Mononuclear cell (primary cell): ENCODE results near the gene IGFBP4. TPM values are rescaled to one million over a fixed set of nuclear protein-coding genes. Genes with fewer than 3 reads are reported as not detected.
"Not testable (repeated sequence)": the region's sequence is repeated elsewhere in the genome, so short reads cannot be mapped to it uniquely, and the experiment has no call there.

ENCODE experiments used
- H3K27me3 ChIP-seq: 2 replicates; pipeline ENCODE4 v1.6.0; 2011; ENCODE audit warnings: low read length, control low read depth; ENCODE audit not compliant: insufficient read depth
- H3K4me1 ChIP-seq: 2 replicates; pipeline ENCODE4 v1.5.1; 2011; ENCODE audit warnings: mild to moderate bottlenecking, low read length, control low read depth; ENCODE audit not compliant: insufficient read depth
- H3K4me3 ChIP-seq: 2 replicates; pipeline ENCODE4 v1.5.1; 2011; ENCODE audit warnings: mild to moderate bottlenecking, low read length, moderate library complexity
- H3K9me3 ChIP-seq: 2 replicates; pipeline ENCODE4 v1.5.1; 2011; ENCODE audit warnings: low read depth, mild to moderate bottlenecking, control low read depth, low read length
- total RNA-seq: library from RNA; depleted of rRNA; stranded (reverse); fragments of >200 nt; gene quantifications from one replicate; pipeline ENCODE4 v1.2.3, GENCODE V29; 2012

The IGFBP4 gene
- 0.94 TPM for total RNA-seq

DNA sequence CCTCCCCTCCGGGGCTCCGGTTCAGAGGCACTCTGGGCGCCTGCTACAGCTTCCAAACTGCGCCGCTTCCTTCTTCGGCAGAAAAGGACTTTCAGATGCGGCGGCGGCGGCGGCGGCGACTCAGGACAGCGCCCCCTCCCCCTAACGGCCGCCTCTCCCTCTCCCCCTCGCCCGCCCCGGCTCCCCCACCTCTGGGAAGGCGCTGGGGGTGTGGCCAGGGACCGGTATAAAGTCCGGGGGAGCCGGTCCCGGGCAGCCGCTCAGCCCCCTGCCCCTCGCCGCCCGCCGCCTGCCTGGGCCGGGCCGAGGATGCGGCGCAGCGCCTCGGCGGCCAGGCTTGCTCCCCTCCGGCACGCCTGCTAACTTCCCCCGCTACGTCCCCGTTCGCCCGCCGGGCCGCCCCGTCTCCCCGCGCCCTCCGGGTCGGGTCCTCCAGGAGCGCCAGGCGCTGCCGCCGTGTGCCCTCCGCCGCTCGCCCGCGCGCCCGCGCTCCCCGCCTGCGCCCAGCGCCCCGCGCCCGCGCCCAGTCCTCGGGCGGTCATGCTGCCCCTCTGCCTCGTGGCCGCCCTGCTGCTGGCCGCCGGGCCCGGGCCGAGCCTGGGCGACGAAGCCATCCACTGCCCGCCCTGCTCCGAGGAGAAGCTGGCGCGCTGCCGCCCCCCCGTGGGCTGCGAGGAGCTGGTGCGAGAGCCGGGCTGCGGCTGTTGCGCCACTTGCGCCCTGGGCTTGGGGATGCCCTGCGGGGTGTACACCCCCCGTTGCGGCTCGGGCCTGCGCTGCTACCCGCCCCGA lies at the start of gene IGFBP4:
Gene IGFBP4, plus strand, starts transcription at position 255 of the 792 bp plus-strand sequence. Its CDS starts 286 bp downstream, at position 541.
- H3K9me3 ChIP-seq, result no peaks in the 10 kb centered on the region
- H3K4me1 ChIP-seq, result peaks cover 35% of the 10 kb centered on the region
- H3K4me3 ChIP-seq, result peak within 1 kb of the TSS; percentile 31
- peaks cover 5% of the 10 kb centered on the region for H3K27me3 ChIP-seq

DNA sequence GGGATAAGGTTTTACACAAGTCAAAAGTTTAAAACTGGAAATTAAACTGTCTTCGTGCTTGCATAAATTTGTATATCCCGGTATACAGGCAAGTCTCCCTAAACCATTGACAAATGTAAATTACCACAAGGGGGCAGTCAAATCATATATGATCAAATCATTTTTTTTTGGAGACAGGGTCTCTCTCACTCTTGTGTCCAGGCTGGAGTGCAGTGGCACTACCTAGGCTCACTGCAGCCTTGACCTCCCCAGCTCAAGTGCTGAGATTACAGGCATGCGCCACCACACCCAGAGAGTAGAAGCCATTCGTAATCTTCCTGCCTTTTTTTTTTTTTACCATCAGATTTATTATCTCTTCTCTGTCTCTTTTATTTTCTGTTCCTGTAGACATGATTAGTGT lies 44.1 kb upstream of the IGFBP4 start:
- no peak overlapping the region for H3K4me3 ChIP-seq
- H3K27me3 ChIP-seq, result no peaks in the 10 kb centered on the region
- H3K9me3 ChIP-seq, result no peaks in the 10 kb centered on the region
- no peaks in the 10 kb centered on the region for H3K4me1 ChIP-seq

DNA sequence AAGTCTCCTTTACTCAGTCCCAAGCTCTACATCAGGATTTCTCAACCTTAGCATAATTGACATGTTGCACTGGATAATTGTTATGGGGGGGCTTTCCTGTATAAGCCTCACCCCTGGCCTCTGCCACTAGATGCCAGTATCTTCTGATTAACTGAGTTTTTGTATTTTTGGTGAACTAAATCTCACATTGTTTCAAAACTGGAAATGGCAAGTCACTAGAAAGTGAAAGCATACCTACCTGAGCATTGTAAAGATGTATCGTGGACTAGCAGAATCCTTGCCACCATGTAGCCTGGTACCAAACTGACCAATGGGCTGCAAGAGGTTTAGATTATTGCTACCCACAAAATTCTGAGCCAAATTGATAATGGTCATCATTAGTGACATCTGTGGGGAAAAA lies 40.6 kb upstream of the IGFBP4 start:
- Histone ChIP-seq H3K27me3 (no peaks in the 10 kb centered on the region), H3K9me3 (no peaks in the 10 kb centered on the region), H3K4me3 (no peak overlapping the region), H3K4me1 (no peaks in the 10 kb centered on the region)

DNA sequence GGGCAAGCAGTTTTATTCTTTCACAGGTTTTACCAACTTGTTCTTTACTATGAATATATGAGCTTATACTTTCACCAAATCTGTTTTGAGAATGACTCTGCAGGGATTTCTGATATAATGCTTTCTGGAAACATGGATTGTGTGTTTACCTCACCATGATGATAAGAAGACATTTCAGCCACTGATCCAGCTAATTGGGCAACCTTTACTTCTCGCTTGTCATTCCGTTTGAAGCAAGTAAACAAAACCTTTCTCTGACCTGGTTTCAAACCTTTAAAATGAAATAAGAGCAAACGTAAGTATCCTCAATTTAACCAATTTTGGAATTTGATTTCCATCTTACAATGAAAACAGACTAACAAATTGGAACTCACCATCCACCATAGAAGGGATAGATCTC lies 39.2 kb upstream of the IGFBP4 start:
- no peak overlapping the region for H3K4me3 ChIP-seq

DNA sequence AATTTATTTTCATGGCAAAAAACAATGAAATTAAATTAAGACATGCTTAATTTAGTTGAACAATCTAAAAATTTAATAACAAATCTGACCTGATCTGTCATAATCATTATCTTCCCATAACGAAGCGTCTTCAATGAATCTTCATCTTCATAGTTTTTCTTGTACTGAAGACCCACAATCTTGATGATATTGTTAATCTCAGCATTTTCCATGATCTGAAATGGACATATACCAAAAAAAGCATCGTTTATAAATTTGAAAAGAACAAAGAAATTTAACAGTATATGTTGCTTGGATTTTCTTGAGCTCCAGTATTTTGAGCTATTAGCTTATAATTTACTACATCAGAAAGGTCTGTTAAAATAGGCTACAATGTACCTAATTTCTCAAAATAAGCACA lies 35.8 kb upstream of the IGFBP4 start:
- H3K9me3 ChIP-seq, result no peaks in the 10 kb centered on the region
- H3K27me3 ChIP-seq, result no peaks in the 10 kb centered on the region
- H3K4me1 ChIP-seq, result no peaks in the 10 kb centered on the region

More for the DNA sequence above, 39.2 kb upstream of the IGFBP4 start:
- no peaks in the 10 kb centered on the region for H3K4me1 ChIP-seq
- no peaks in the 10 kb centered on the region for H3K9me3 ChIP-seq
- H3K27me3 ChIP-seq, result no peaks in the 10 kb centered on the region

DNA sequence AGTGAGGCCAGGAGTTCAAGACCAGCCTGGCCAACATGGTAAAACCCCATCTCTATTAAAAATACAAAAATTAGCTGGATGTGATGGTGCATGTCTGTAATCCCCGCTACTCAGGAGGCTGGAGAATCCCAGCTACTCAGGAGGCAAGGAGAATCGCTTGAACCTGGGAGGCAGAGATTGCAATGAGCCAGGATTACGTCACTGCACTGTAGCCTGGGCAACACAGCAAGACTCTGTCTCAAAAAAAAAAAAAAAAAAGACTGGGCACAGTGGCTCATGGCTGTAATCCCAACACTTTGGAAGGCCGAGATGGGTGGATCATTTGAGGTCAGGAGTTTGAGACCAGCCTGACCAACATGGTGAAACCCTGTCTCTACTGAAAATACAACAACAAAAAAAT lies 33.7 kb upstream of the IGFBP4 start:
- not testable (repeated sequence) for H3K27me3 ChIP-seq, H3K4me3 ChIP-seq

More for the DNA sequence above, 35.8 kb upstream of the IGFBP4 start:
- no peak overlapping the region for H3K4me3 ChIP-seq

DNA sequence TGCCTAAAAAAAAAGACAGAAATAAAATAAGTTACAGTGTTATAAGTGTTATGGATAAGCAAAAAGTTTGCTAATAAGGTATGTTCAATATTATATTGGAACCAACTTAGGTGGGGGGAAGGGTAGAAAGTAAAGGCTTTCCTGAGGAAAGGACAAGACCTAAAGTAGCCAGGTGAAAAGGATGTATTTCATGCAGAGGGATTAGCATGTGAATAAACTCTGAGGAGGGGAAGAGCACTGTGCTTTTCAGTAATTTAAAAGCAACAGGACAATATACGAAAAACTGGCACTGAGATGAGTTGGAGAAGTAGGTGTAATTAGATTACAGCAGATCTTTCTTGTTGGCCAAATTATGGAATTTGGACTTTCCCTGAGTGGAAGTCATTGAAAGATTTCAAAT lies 33.2 kb upstream of the IGFBP4 start:
- Histone ChIP-seq H3K4me3 (no peak overlapping the region), H3K27me3 (no peaks in the 10 kb centered on the region)

More for the DNA sequence above, 33.7 kb upstream of the IGFBP4 start:
- not testable (repeated sequence) for H3K9me3 ChIP-seq, H3K4me1 ChIP-seq

DNA sequence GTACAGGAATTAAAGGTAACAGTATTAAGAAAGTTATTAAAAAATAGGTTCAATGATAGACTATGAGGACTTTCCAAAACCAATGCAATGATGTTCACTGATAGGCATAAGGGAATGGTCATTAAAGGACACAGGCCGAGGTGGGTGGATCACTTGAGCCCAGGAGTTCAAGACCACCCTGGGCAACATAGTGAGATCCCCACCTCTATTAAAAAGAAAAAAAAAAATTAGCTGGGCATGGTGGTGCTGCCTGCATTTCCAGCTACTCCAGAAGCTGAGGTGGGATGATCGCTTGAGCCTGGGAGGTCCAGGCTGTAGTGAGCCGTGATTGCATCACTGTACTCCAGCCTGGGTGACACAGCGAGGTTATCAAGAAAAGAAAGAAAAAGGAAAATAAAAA lies 31.4 kb upstream of the IGFBP4 start:
- no peaks in the 10 kb centered on the region for H3K9me3 ChIP-seq
- H3K27me3 ChIP-seq, result no peaks in the 10 kb centered on the region
- H3K4me1 ChIP-seq, result peaks cover 15% of the 10 kb centered on the region
- no peak overlapping the region for H3K4me3 ChIP-seq

More for the DNA sequence above, 33.2 kb upstream of the IGFBP4 start:
- Histone ChIP-seq H3K9me3 (no peaks in the 10 kb centered on the region), H3K4me1 (peaks cover under 1% of the 10 kb centered on the region)

DNA sequence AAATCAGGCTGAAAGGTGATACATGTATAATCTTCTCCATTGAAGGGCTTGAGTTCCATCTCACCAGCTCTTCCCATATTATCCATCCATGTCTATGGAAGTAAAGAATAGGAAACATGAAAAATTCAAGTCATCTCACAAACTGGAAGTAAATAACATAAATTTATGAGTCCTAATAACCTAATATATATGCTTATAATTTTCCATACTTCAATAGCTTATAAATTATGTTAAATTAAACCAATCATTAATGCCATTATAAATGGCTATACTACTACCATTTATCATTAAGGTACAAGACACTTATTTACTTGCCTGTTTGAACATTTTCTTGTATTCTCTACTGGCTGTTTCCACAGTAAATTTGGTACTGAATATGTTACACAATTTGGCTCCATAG lies 30.4 kb upstream of the IGFBP4 start:
- no peaks in the 10 kb centered on the region for H3K9me3 ChIP-seq
- H3K4me3 ChIP-seq, result no peak overlapping the region
- H3K4me1 ChIP-seq, result peaks cover 22% of the 10 kb centered on the region
- no peaks in the 10 kb centered on the region for H3K27me3 ChIP-seq

DNA sequence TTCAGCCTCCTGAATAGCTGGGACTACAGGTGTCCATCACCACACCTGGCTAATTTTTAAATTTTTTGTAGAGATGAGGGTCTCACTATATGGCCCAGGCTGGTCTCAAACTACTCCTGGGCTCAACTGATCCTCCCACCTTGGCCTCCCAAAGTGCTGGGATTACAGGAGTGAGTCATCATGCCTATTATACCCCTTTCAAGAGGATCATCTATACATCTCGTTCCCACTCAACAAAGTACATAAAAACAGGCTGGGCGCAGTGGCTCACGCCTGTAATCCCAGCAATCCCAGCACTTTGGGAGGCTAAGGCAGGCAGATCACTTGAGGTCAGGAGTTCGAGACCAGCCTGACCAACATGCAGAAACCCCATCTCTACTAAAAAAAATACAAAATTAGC lies 28.9 kb upstream of the IGFBP4 start:
- H3K4me3 ChIP-seq, H3K27me3 ChIP-seq, H3K9me3 ChIP-seq: not testable (repeated sequence)
- H3K4me1 ChIP-seq, result peaks cover 35% of the 10 kb centered on the region

DNA sequence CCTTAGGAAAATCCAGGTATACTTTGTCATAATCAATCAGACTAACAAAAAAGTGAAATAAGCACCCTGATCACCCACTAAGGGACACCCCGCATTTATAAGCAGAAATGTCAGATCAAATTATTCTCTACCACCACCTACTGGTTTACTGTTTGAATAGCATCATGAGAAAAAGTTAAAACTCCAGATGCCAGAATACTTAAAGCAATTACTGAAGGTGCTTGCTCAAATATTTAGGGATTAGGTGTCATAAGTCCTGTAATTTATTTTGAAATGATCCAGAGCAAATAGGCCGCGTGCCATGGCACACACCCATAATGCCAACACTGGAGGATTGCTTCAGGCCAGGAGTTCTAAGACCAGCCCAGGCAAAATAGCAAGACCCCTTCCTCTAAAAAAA lies 27.9 kb upstream of the IGFBP4 start:
- Histone ChIP-seq H3K4me3 (no peak overlapping the region), H3K27me3 (no peaks in the 10 kb centered on the region)

DNA sequence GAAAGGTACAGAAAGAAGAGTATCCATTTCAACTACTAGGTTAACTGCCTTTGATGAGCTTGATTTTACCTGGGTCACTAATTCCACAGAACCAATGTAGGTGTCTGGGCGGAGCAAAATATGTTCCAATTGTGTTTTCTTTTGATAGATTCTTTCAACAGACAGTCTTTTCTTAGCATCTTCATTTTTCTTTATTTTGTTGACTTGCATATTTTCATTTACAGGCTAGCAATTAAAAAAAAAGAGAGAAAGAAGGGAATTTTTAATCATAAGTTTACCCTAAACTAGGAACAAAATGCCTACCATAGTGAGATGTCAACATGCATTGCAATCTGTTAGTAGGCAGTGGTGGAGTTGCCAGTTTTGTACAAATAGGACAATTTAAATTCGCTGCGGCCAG lies 26.6 kb upstream of the IGFBP4 start:
- H3K9me3 ChIP-seq, result no peaks in the 10 kb centered on the region
- H3K4me3 ChIP-seq, result peak overlapping the region; percentile 60
- H3K4me1 ChIP-seq, result peaks cover 44% of the 10 kb centered on the region
- H3K27me3 ChIP-seq, result no peaks in the 10 kb centered on the region

More for the DNA sequence above, 27.9 kb upstream of the IGFBP4 start:
- no peaks in the 10 kb centered on the region for H3K9me3 ChIP-seq
- peaks cover 44% of the 10 kb centered on the region for H3K4me1 ChIP-seq

DNA sequence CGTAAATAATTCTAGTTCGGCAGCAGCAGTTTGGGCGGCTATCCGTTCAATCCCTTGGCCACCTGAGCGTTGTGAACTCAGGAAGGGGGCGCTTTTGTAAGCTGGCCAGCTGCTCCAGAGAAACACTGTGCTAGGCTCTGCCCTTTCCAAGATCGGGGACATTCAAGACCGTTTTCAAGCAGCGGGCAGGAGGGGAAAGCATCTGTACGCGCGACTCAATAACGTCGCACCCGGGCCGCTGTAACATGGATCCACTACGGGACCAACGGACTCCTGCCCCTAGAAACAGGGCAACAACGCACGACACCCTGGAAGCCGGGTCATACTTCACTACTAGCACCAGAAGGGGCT lies 26.0 kb upstream of the IGFBP4 start:
- Histone ChIP-seq H3K4me3 (peak overlapping the region; percentile 60), H3K27me3 (no peaks in the 10 kb centered on the region), H3K9me3 (no peaks in the 10 kb centered on the region), H3K4me1 (peaks cover 44% of the 10 kb centered on the region)

DNA sequence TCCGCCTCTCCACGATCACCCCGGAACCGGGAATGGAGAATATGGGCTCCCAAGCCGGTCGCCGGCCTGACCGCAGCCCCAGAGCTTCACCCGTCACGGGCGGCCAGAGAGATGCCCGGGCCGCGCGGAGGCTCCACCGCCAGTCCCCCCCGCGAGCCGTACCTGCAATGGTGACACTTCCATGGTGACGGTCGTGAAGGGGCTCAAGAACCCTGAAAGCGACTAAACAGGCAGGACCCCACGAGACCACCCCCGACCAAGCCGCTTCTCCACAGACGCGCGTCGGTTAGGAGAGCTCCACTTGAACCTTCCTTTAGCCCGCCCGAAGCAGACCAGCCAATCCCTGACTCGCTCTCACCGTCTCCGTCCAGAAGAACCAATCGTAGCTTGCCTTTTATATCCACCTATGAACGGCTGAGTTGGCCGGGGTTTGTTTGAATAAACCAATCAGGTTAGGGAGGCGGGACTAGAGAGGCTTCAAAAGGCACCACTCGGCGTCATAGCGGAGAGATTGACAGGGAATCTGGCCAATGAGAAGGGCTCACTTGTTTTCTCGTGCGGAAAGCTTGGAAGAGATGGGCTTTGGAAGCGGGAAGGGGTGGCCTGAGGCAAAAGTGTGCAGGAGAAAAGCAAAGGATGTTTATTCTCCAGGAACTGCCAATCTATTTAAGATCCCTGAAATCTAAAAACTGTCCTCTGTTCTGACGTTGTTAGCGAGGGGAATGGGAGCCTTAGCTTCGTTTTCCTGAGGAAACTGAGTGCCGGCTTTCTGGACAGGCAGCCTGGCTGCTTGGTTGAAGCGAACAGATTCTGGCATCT lies 25.4 kb upstream of the IGFBP4 start, which contains the start of gene TOP2A:
Gene TOP2A, minus strand, starts transcription at position 288 of the 819 bp plus-strand sequence. Its CDS starts 105 bp downstream, at position 183.
- Histone ChIP-seq H3K27me3 (no peaks in the 10 kb centered on the region), H3K9me3 (no peaks in the 10 kb centered on the region), H3K4me1 (peaks cover 44% of the 10 kb centered on the region), H3K4me3 (peak within 1 kb of the TSS; percentile 60)

DNA sequence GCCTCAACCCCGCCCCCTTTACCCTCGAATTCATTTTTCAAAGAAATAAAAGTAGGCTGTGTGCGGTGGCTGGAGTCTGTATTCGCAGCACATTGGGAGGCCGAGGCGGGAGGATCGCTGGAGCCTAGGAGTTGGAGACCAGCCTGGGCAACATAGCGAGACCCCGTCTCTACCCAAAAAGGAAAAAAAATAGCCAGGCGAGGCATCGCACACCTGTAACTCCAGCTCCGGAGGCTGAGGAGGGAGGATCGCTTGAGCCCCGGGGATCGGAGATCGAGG lies 24.9 kb upstream of the IGFBP4 start:
- Histone ChIP-seq H3K4me1 (peaks cover 49% of the 10 kb centered on the region), H3K27me3 (no peaks in the 10 kb centered on the region), H3K9me3 (no peaks in the 10 kb centered on the region), H3K4me3 (peak overlapping the region; percentile 60)
